CD4-positive, alpha-beta T cell (primary cell): ENCODE results near the gene GRID2. TPM values are rescaled to one million over a fixed set of nuclear protein-coding genes. Genes with fewer than 3 reads are reported as not detected.

Experiments
- ATAC-seq: fragments of 200-7000 bp; cut with Tn5 transposase; one replicate; pipeline ENCODE4 v1.10.0; 2022; ENCODE audit warnings: mild to moderate bottlenecking; ENCODE audit not compliant: poor library complexity
- CTCF ChIA-PET: fragments of 350-600 bp; sonication (Branson Sonifier 250); formaldehyde crosslinking; loops from one replicate; lab custom pipeline; 2021; ENCODE audit warnings: antibody characterized with exemption, inconsistent platforms; lab: Charles Lee
- POLR2A ChIA-PET: fragments of 350-600 bp; sonication (Branson Sonifier 250); formaldehyde crosslinking; loops from one replicate; lab custom pipeline; 2021; ENCODE audit warnings: antibody characterized with exemption, inconsistent platforms; lab: Charles Lee
- DNase-seq, 14 experiments: peaks; one replicate each; pipeline ENCODE4 v3.0.0-alpha.2; 2013 to 2020; ENCODE audit warnings: mixed read lengths in 2 of 14
- H3K27ac ChIP-seq, 2 donors: one replicate each; pipeline versions ENCODE4 v1.5.1 to v1.7.0; 2013; ENCODE audit warnings: low read length in 2 of 2, low read depth in 1 of 2, mild to moderate bottlenecking in 1 of 2
- H3K27me3 ChIP-seq, 2 experiments: 1 replicate in 1 of 2; 2 replicates in 1 of 2; pipeline versions ENCODE4 v1.6.1 to v1.7.0; 2013; ENCODE audit warnings: low read length in 2 of 2, control low read depth in 1 of 2, mild to moderate bottlenecking in 1 of 2, moderate library complexity in 1 of 2; ENCODE audit not compliant: insufficient read depth in 2 of 2, control insufficient read depth in 1 of 2
- H3K36me3 ChIP-seq: one replicate; pipeline ENCODE4 v1.6.1; 2013; ENCODE audit warnings: low read length, control low read depth; ENCODE audit not compliant: insufficient read depth
- H3K4me1 ChIP-seq: one replicate; pipeline ENCODE4 v1.6.1; 2013; ENCODE audit warnings: low read length, control low read depth; ENCODE audit not compliant: insufficient read depth
- H3K4me3 ChIP-seq: one replicate; pipeline ENCODE4 v1.5.1; 2013; ENCODE audit warnings: mild to moderate bottlenecking, low read length, moderate library complexity
- H3K9me3 ChIP-seq, 2 experiments: 1 replicate in 1 of 2; 2 replicates in 1 of 2; pipeline versions ENCODE4 v1.6.1 to v1.7.0; 2013; ENCODE audit warnings: low read length in 2 of 2, mild to moderate bottlenecking in 2 of 2, control low read depth in 1 of 2, moderate library complexity in 1 of 2; ENCODE audit not compliant: control insufficient read depth in 1 of 2, insufficient read depth in 1 of 2
- H3K27ac Mint-ChIP-seq: one replicate; pipeline ENCODE4 v1.8.0; 2020; ENCODE audit warnings: mixed read lengths
- H3K27me3 Mint-ChIP-seq: one replicate; pipeline ENCODE4 v1.8.0; 2021; ENCODE audit warnings: mixed read lengths
- H3K36me3 Mint-ChIP-seq: one replicate; pipeline ENCODE4 v1.8.0; 2021; ENCODE audit warnings: low read depth, mixed read lengths
- H3K4me1 Mint-ChIP-seq: one replicate; pipeline ENCODE4 v1.8.0; 2021; ENCODE audit warnings: low read depth, mixed read lengths
- H3K4me3 Mint-ChIP-seq: one replicate; pipeline ENCODE4 v1.8.0; 2020; ENCODE audit warnings: mild to moderate bottlenecking, mixed read lengths
- H3K9me3 Mint-ChIP-seq: one replicate; pipeline ENCODE4 v1.8.0; 2020; ENCODE audit warnings: mixed read lengths
- intact Hi-C, 2 experiments: fragments of 100-400 bp; cut with DNase I in 1 of 2; cut with micrococcal nuclease in 1 of 2; formaldehyde crosslinking; loops; one replicate each; pipeline versions ENCODE4 v1.15.1 to v1.9.0; 2023 to 2025; cut with DNase I, micrococcal nuclease
- total RNA-seq, 174 experiments: library from RNA in 2 of 174; stranded (reverse) in 2 of 174; gene quantifications; one replicate each; pipeline ENCODE4 v1.2.3 and lab custom pipeline; 2021 to 2026
- TF ChIP-seq, protein P1 (sequence below): fragments of 200-600 bp; IDR thresholded peaks from one replicate; pipeline ENCODE4 v1.8.0; 2022; ENCODE audit warnings: antibody characterized with exemption, mild to moderate bottlenecking

The GRID2 gene
- total RNA-seq, 2 experiments from 2014 or later, result not detected

DNA sequence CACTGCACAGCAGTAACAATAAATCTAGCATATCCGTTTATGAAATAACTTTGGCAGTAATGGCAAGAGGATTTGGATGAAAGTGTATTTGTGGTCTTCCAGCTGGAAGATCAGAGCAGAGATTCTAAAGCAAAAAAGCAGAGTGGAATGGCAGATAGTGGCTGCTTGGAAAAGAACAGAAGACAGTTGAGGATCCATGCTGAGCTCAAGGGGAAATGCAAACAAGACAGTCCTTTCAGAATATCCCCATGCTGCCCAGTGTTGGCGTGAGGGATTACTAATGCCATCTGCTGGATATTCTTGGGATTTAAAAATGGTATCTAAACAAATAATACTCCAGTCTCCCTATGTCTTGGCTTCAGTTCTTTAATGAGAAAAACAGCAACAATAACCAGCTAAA is 895.7 kb downstream of the GRID2 start:
- peaks cover 19% of the 10 kb centered on the region for H3K9me3 Mint-ChIP-seq
- H3K4me1 ChIP-seq, result no peaks in the 10 kb centered on the region
- no peak overlapping the region for H3K27ac ChIP-seq
- no peaks in the 10 kb centered on the region for H3K27me3 ChIP-seq
- POLR2A ChIA-PET, result no interaction called here
- CTCF ChIA-PET, result no interaction called here
- no peaks in the 10 kb centered on the region for H3K4me1 Mint-ChIP-seq
- DNase-seq, result no peak
- H3K4me3 Mint-ChIP-seq, result no peak overlapping the region
- H3K4me3 ChIP-seq, result no peak overlapping the region
- H3K27me3 Mint-ChIP-seq, result no peaks in the 10 kb centered on the region
- no peak for ATAC-seq
- no peaks in the 10 kb centered on the region for H3K36me3 ChIP-seq
- no peak overlapping the region for H3K27ac Mint-ChIP-seq
- intact Hi-C loops, result no loop called here
- no peaks in the 10 kb centered on the region for H3K36me3 Mint-ChIP-seq
- H3K9me3 ChIP-seq, result no peaks in the 10 kb centered on the region
- TF ChIP-seq, protein P1, sequence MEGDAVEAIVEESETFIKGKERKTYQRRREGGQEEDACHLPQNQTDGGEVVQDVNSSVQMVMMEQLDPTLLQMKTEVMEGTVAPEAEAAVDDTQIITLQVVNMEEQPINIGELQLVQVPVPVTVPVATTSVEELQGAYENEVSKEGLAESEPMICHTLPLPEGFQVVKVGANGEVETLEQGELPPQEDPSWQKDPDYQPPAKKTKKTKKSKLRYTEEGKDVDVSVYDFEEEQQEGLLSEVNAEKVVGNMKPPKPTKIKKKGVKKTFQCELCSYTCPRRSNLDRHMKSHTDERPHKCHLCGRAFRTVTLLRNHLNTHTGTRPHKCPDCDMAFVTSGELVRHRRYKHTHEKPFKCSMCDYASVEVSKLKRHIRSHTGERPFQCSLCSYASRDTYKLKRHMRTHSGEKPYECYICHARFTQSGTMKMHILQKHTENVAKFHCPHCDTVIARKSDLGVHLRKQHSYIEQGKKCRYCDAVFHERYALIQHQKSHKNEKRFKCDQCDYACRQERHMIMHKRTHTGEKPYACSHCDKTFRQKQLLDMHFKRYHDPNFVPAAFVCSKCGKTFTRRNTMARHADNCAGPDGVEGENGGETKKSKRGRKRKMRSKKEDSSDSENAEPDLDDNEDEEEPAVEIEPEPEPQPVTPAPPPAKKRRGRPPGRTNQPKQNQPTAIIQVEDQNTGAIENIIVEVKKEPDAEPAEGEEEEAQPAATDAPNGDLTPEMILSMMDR, result no peak

DNA sequence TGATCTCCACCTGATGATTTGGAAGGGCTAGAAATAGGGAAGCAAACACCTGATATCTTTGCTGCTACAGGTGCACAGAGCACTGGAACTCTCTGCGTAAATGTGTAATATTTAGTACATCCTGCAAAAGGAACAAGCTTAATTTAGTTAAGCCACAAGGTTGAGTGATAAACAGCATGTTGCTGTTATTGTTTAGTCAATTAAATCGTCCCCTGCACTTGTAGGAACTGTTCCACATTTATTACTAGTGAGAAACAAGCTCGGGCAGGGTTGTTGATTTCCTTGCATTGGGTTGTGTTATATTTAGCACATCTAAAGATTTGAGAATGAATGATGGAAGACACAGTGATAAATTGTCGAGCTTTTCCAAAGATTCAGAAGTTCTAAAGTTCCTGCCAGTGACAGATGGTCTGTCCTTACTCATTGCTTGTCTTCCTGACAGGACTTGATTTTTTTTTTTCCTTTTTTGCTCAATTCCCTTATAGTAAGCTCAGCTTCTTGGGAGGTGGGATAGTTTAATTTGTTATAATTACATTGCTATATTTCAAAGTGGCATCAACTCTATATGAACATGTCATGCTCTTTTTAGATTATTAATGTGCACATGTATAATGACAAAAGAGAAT is 897.8 kb downstream of the GRID2 start:
- Mint-ChIP-seq H3K4me1 (no peaks in the 10 kb centered on the region), H3K9me3 (peaks cover 12% of the 10 kb centered on the region), H3K36me3 (no peaks in the 10 kb centered on the region), H3K4me3 (no peak overlapping the region), H3K27ac (no peak overlapping the region), H3K27me3 (no peaks in the 10 kb centered on the region)
- ChIA-PET CTCF (no interaction called here), POLR2A (no interaction called here)
- no peaks in the 10 kb centered on the region for H3K36me3 ChIP-seq
- DNase-seq, result no peak
- no peaks in the 10 kb centered on the region for H3K4me1 ChIP-seq
- no peak overlapping the region for H3K4me3 ChIP-seq
- H3K9me3 ChIP-seq, result no peaks in the 10 kb centered on the region
- no peaks in the 10 kb centered on the region for H3K27me3 ChIP-seq
- TF ChIP-seq, protein P1, result no peak
- intact Hi-C loops, result no loop called here
- no peak overlapping the region for H3K27ac ChIP-seq
- ATAC-seq, result no peak

DNA sequence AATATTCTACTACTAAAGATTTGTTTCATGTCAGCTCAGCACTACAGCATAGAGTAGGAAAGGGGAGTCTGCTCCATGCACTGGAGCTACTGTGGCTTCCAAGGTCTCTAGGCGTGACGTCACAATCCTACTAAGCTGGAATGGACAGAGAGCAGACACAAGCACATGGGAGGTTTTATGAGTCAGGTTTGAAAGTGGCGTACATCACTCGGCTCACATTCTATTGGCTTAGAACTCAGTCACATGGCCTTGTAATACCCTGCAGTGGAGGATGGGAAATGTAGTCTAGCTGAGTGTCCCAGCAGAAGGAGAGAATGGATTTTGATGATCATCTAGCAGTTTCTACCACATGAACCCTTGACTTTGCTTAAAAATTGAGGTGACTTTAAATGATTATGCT is 899.9 kb downstream of the GRID2 start:
- no peak overlapping the region for H3K4me3 Mint-ChIP-seq
- Histone ChIP-seq H3K4me1 (no peaks in the 10 kb centered on the region), H3K36me3 (no peaks in the 10 kb centered on the region), H3K27ac (no peak overlapping the region), H3K27me3 (no peaks in the 10 kb centered on the region), H3K9me3 (no peaks in the 10 kb centered on the region), H3K4me3 (no peak overlapping the region)
- intact Hi-C loops, result no loop called here
- TF ChIP-seq, protein P1, result no peak
- peaks cover 3% of the 10 kb centered on the region for H3K9me3 Mint-ChIP-seq
- ChIA-PET CTCF (no interaction called here), POLR2A (no interaction called here)
- H3K36me3 Mint-ChIP-seq, result no peaks in the 10 kb centered on the region
- no peak for DNase-seq
- H3K27ac Mint-ChIP-seq, result no peak overlapping the region
- no peak for ATAC-seq
- H3K4me1 Mint-ChIP-seq, result no peaks in the 10 kb centered on the region
- H3K27me3 Mint-ChIP-seq, result no peaks in the 10 kb centered on the region
